Spinal cord (tissue), 10 donors: ENCODE results near the gene IGSF11. TPM values are rescaled to one million over a fixed set of nuclear protein-coding genes. Genes with fewer than 3 reads are reported as not detected.
"Not testable (repeated sequence)": the region's sequence is repeated elsewhere in the genome, so short reads cannot be mapped to it uniquely, and the experiment has no call there.

Experiments used
- DNase-seq, 6 donors: peaks; one replicate each; pipeline versions ENCODE4 v3.0.0 to v3.0.0-alpha.2; 2013 to 2015; ENCODE audit warnings: low spot score in 6 of 6, low read depth in 4 of 6
- H3K27ac ChIP-seq: one replicate; pipeline ENCODE4 v1.5.1; 2013; ENCODE audit warnings: low read depth, low read length, control low read depth
- H3K27me3 ChIP-seq: one replicate; pipeline ENCODE4 v1.6.1; 2013; ENCODE audit warnings: low read length; ENCODE audit not compliant: control insufficient read depth, insufficient read depth
- H3K36me3 ChIP-seq: one replicate; pipeline ENCODE4 v1.6.1; 2013; ENCODE audit warnings: low read length; ENCODE audit not compliant: control insufficient read depth, insufficient read depth
- H3K4me1 ChIP-seq: one replicate; pipeline ENCODE4 v1.6.1; 2013; ENCODE audit warnings: low read length; ENCODE audit not compliant: control insufficient read depth, insufficient read depth
- H3K4me3 ChIP-seq: one replicate; pipeline ENCODE4 v1.5.1; 2013; ENCODE audit warnings: low read depth, low read length, control low read depth
- H3K9me3 ChIP-seq: one replicate; pipeline ENCODE4 v1.6.1; 2013; ENCODE audit warnings: low read length; ENCODE audit not compliant: control insufficient read depth, insufficient read depth
- WGBS: methylation state at CpG from one replicate; pipeline ENCODE4 v1.1.5; 2013; ENCODE audit warnings: missing lambda C conversion rate; ENCODE audit not compliant: insufficient coverage; 5-methylcytosine and 5-hydroxymethylcytosine counted together
- polyA plus RNA-seq, 2 donors: library from polyadenylated mRNA; unstranded; fragments of 120-200 nt; gene quantifications; one replicate each; pipeline ENCODE4 v1.2.1, GENCODE V29; 2013; ENCODE audit not compliant: insufficient read length in 2 of 2
- total RNA-seq, 2 donors: library from RNA; depleted of rRNA in 1 of 2; stranded (reverse); fragments of 120-200 nt in 1 of 2; fragments of >200 nt in 1 of 2; gene quantifications; one replicate each; pipeline versions ENCODE4 v1.2.3 to v1.2.4, GENCODE V29; 2013 to 2014
- donor health status: healthy.

The IGSF11 gene
- total and polyA plus RNA-seq, 4 donors = 13.6 to 41.7 (median 31.6) TPM

DNA sequence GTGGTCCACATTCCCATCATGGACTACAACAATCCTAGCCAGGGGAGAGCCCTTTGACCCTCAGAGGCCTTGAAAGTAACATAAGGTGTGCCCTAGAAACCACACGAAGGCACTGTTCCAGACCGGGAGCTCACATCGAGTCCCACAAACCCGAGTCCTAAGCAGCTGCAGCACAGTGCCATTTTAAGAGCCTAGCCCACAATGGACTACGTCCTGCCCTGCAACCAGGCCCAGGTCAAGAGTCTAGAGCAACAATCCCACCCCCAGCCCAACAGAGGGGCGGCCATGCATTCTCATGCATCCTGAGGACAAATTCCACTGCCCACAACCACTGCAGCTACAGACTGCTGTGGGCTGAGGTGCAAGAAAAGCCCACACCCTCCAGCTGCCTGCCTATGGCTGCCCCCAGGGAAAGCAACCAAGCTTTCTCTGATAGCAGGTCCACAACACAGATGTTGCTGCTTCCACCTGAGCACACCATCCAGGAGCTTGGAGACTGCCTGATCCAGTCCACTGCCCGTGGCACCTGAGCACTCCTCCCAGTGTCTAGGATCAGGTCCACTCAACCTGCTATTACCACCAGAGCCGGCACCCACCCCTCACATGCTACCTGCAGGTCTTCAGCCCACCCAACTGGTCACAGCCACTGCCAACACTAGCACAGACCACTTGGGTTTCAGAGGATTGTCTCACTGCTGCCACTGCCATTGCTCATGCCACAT, 56.8 kb downstream of the IGSF11 start:
- 93% methylated on average over 8 of the region's 8 CpGs for WGBS
- H3K4me3 ChIP-seq = no peak overlapping the region
- H3K9me3 ChIP-seq = no peaks in the 10 kb centered on the region
- H3K27ac ChIP-seq = no peak overlapping the region
- DNase-seq = no peak
- H3K4me1 ChIP-seq = no peaks in the 10 kb centered on the region
- H3K27me3 ChIP-seq = no peaks in the 10 kb centered on the region
- no peaks in the 10 kb centered on the region for H3K36me3 ChIP-seq

DNA sequence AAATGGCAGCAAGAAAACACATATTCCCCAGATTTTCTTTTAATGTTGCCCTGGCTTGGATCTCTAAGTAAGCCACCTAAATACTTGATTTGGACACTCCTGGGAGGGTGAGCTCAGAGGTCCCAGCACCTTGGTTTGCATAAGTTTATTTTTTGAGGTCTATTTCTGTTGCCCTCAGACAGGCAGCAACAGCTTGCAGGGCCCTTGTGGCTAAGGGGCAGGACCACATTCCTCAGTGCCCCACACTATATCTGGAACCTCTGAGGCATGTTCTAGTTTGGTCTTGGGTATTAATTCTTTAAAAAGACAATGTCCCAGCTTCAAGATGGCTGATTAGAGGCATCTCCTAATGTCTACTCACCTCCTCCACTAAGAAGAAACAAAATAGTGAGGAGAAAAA, 57.5 kb downstream of the IGSF11 start:
- Histone ChIP-seq H3K9me3 (no peaks in the 10 kb centered on the region), H3K27ac (no peak overlapping the region), H3K27me3 (no peaks in the 10 kb centered on the region), H3K4me3 (no peak overlapping the region), H3K36me3 (no peaks in the 10 kb centered on the region), H3K4me1 (no peaks in the 10 kb centered on the region)
- DNase-seq = no peak

DNA sequence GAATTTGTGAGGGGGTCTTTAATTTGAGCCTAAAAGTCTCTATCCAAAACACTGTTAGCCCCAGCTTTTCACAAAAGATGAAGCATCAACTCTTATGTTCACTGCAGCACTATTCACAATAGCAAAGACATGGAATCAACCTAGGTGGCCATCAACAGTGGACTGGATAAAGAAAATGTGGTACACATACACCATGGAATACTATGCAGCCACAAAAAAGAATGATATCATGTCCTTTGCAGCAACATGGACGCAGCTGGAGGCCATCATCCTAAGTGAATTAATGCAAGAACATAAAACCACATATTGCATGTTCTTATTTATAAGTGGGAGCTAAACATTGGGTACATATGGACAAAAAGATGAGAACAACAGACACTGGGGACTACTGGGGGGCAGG, 59.2 kb downstream of the IGSF11 start:
- H3K4me1 ChIP-seq, H3K9me3 ChIP-seq, H3K36me3 ChIP-seq, H3K4me3 ChIP-seq, H3K27me3 ChIP-seq, DNase-seq, H3K27ac ChIP-seq: not testable (repeated sequence)
- no CpG with 5 or more reads among the region's 1 CpG for WGBS

DNA sequence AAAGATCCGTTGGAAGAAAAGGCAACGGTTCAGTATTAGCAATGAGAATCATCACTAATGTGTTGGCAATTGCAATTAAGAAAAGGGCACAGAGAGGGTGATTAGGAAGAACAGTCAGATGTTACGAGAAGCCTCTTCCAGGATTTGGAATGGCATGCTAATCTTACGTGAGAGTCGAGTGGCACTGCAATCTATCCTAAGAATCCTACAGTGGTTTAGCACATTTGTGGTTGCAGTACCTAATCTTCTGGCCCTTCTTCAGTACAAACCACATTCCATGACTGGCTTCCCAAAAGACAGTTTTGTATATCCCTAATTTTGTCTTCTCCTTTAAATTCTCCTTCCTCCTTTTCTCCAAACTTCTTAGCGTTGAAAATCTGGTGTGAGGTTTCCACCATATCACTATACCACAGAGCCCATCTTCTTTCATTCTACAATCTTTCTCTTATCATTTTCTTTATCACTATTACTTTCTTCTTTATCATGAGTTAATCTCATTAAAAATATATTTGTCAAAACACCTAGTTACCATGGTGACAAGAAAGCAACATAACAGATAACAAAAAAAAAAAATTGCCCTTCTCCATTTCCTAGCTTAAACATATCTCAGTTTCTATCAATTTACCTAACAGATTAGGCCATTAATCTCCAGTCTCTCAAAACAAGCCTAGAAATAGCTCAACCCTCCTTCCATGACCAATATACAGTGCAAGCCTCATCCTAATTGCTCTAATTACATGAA, 60.1 kb downstream of the IGSF11 start:
- H3K36me3 ChIP-seq = no peaks in the 10 kb centered on the region
- H3K9me3 ChIP-seq = no peaks in the 10 kb centered on the region
- 95% methylated on average over 6 of the region's 6 CpGs for WGBS
- peaks cover 3% of the 10 kb centered on the region for H3K4me1 ChIP-seq
- no peak for DNase-seq
- no peak overlapping the region for H3K4me3 ChIP-seq
- no peak overlapping the region for H3K27ac ChIP-seq
- H3K27me3 ChIP-seq = no peaks in the 10 kb centered on the region

DNA sequence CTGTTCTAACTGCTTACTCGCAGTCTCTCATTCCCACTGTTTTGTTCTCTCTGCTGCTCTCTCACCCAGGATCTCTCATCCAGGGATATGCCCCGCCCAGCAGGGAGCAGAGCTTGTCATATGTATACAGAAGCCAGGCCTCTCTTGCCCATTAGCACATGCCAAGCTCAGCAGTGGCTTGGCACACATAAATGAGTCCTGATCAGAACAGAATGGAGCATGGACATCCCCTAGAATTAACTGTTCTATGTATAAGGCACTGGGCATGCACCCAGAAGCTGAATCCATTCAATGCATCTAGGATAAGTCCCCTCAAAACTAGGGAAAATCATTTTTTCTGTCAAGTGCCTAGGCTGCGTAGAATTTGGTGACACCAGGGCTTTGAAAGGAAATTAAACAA, 61.6 kb downstream of the IGSF11 start:
- Histone ChIP-seq H3K27ac (peak overlapping the region; percentile 51), H3K36me3 (no peaks in the 10 kb centered on the region), H3K4me3 (no peak overlapping the region), H3K27me3 (no peaks in the 10 kb centered on the region), H3K4me1 (peaks cover 3% of the 10 kb centered on the region), H3K9me3 (no peaks in the 10 kb centered on the region)
- 65% methylated on average over 2 of the region's 3 CpGs for WGBS
- DNase-seq = peak in 4 of 6 donors; percentile 46 to 84 (median 64)

DNA sequence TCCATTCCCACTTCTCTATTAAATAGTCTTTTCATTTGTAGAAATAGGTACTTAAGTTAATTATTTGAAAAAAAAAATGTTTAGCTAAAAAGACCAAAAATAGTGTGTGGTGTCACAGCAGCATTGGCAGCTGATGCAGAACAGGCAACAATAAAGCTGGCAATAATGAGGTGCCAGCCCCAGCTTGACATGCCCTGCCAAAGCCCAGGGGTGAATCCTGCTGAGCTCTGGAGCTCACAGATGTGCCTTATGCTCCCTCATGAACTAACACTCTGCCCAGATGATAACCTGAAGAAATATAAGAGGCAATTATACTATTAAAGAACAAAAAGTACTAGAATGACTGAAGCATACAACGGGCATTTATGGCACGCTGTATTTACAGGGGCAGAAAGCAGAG, 63.8 kb downstream of the IGSF11 start:
- H3K4me1 ChIP-seq = peaks cover 3% of the 10 kb centered on the region

DNA sequence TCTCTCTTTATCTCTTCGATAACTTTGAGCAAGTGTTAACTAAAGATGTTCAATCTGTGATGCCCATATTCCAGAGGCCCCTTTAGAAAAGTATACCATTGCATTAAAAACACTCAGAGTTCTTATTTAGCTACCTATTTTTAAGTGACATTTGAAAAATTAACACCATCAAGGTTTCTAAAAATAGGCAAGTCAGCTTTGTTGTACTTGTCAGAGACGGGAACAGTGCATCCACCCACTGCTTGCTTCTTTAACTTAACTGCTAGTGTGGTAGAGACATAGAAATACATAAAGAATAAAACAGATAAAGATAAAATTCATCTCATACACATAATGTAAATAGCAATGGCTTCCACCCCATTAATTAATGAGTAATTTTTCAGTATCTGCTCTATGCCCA, 66.0 kb downstream of the IGSF11 start:
- Histone ChIP-seq H3K27me3 (no peaks in the 10 kb centered on the region), H3K4me3 (no peak overlapping the region), H3K27ac (no peak overlapping the region), H3K4me1 (peaks cover 3% of the 10 kb centered on the region), H3K36me3 (no peaks in the 10 kb centered on the region), H3K9me3 (no peaks in the 10 kb centered on the region)
- no peak for DNase-seq
- no CpG with 5 or more reads among the region's 2 CpGs for WGBS

More for the DNA sequence above, 63.8 kb downstream of the IGSF11 start:
- H3K27ac ChIP-seq = no peak overlapping the region
- DNase-seq = peak in 2 of 6 donors; percentile 28 to 47
- no peak overlapping the region for H3K4me3 ChIP-seq
- H3K9me3 ChIP-seq = no peaks in the 10 kb centered on the region
- no peaks in the 10 kb centered on the region for H3K27me3 ChIP-seq
- no peaks in the 10 kb centered on the region for H3K36me3 ChIP-seq
- no CpG with 5 or more reads among the region's 2 CpGs for WGBS

DNA sequence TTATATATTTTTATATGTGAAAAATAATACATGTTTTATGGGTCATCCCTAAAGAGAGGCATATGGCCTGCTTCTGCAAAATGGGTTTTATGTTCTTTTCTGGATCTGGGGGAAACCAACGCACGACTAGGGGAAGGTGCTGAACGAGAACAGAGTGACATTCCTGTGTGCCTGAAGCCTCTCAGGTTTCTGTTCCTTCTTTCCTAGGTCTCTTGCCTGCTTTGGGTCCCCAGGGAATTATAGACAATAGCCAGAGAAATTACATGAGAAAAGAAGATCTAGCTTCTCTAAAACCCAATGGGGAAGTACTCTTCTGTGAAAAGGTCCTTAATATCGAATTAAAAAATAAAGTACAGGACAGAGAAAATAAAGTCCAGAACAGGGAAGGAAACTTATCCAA, 66.5 kb downstream of the IGSF11 start:
- 63% methylated on average over 3 of the region's 4 CpGs for WGBS
- Histone ChIP-seq H3K4me1 (peaks cover 3% of the 10 kb centered on the region), H3K27ac (no peak overlapping the region)

DNA sequence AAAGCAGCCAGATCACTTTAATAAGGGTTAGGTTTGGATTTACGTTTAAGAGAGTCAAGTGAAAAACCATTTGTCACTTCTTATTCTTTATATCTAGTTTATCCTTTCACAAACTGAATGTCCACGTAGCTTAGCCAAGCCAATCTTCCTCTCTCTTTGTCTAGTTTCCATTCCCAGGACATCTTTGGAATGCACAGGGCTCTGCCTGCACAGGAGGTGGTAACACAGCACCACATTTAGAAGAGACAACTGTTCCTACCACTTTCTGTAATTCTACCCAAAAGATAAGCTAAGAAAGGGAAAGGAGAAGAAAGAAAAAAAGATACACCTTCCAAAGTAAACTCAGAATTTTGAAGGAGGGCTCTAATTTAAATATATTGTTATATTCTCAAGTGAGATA, 67.9 kb downstream of the IGSF11 start:
- Histone ChIP-seq H3K9me3 (no peaks in the 10 kb centered on the region), H3K27ac (no peak overlapping the region), H3K4me3 (no peak overlapping the region), H3K4me1 (peaks cover 3% of the 10 kb centered on the region), H3K36me3 (no peaks in the 10 kb centered on the region), H3K27me3 (no peaks in the 10 kb centered on the region)
- no peak for DNase-seq
- 22% methylated on average over 1 of the region's 2 CpGs for WGBS

More for the DNA sequence above, 66.5 kb downstream of the IGSF11 start:
- no peak for DNase-seq
- Histone ChIP-seq H3K36me3 (no peaks in the 10 kb centered on the region), H3K27me3 (no peaks in the 10 kb centered on the region), H3K4me3 (no peak overlapping the region), H3K9me3 (no peaks in the 10 kb centered on the region)

DNA sequence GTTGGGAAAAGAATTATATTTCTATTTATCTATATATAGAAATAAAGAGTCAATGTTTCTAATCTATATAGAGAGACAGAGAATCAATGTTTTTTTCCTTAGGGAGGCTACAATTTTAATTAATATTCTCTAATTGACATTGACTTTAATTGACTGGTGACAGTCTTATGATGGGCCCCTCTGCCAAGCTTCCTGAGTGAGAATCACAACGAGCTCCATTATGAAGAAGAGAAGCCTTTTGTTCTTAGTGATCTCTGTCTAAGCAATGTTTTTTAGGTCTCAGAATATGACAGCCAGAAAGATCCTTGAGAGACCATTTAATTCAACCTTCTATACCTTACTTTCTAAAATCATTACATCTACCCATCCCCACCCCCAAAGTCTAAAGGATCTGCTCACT, 70.9 kb downstream of the IGSF11 start:
- WGBS = no CpG with 5 or more reads among the region's 1 CpG
- no peak overlapping the region for H3K4me3 ChIP-seq
- H3K27ac ChIP-seq = no peak overlapping the region
- H3K9me3 ChIP-seq = no peaks in the 10 kb centered on the region
- no peak for DNase-seq
- no peaks in the 10 kb centered on the region for H3K36me3 ChIP-seq
- no peaks in the 10 kb centered on the region for H3K4me1 ChIP-seq
- no peaks in the 10 kb centered on the region for H3K27me3 ChIP-seq
